Measurements from ENCODE around the gene RAC2. TPM values are rescaled to one million over a fixed set of nuclear protein-coding genes. Genes with fewer than 3 reads are reported as not detected.

The RAC2 gene
- total and polyA plus RNA-seq, 4 donors, result 16.7 to 217 (median 55.2) TPM

GRCh38 chr22:37279331-37280181 is 35.5 kb upstream of the RAC2 start:
- Histone ChIP-seq H3K4me1 (ENCODE audit: control insufficient read depth in 5 of 5, insufficient read depth in 5 of 5, low read length in 5 of 5) (peaks cover 0 to 3% (median 0%) of the 10 kb centered on the region in 5 donors), H3K27ac (ENCODE audit: low read depth in 1 of 2, low read length in 1 of 2) (no peak overlapping the region), H3K9me3 (ENCODE audit: control insufficient read depth in 4 of 4, insufficient read depth in 3 of 4, low read length in 3 of 4) (peaks cover 0 to 4% (median 0%) of the 10 kb centered on the region in 4 donors), H3K27me3 (ENCODE audit: control insufficient read depth in 3 of 3, insufficient read depth in 3 of 3, low read length in 2 of 3) (no peaks in the 10 kb centered on the region), H3K36me3 (ENCODE audit: control insufficient read depth in 4 of 4, insufficient read depth in 4 of 4, low read length in 4 of 4) (no peaks in the 10 kb centered on the region), H3K9ac (ENCODE audit: insufficient read depth in 1 of 2, low read length in 2 of 2) (no peak overlapping the region), H3K4me3 (no peak overlapping the region)
- no peak for ATAC-seq (ENCODE audit: insufficient read depth, low FRiP score)
- WGBS, 2 donors, result 62 to 69% methylated on average over 17 of the region's 17 CpGs
- TF ChIP-seq CTCF (IDR thresholded peaks at IDR 0.05; ENCODE audit: control extremely low read depth, extremely low read depth), result no peak
- DNase-seq, result no peak

DNA sequence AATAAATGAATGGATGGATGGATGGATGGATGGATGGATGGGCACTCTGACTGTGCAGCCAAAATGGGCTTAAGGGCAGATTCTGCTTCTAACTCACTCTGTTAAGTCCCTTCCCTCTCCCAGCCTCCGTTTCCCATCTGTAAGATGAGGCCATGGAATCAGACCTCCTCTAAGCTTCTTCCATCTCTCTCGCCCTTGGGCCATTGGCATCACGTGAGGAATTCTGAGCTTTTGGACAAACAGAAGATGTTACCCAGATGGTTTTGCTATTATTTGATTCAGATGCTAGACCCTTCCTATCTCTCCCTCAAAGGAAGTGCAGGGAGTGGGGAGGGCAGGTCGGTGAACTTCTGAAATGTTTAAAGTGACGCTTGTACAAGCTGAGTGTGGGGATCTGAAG is 34.2 kb upstream of the RAC2 start:
- 63 to 70% methylated on average over 5 of the region's 5 CpGs for WGBS, 2 donors
- Histone ChIP-seq H3K27me3 (ENCODE audit: control insufficient read depth in 3 of 3, insufficient read depth in 3 of 3, low read length in 2 of 3) (no peaks in the 10 kb centered on the region), H3K36me3 (ENCODE audit: control insufficient read depth in 4 of 4, insufficient read depth in 4 of 4, low read length in 4 of 4) (no peaks in the 10 kb centered on the region), H3K4me1 (ENCODE audit: control insufficient read depth in 5 of 5, insufficient read depth in 5 of 5, low read length in 5 of 5) (peaks cover 0 to 3% (median 0%) of the 10 kb centered on the region in 5 donors), H3K9me3 (ENCODE audit: control insufficient read depth in 4 of 4, insufficient read depth in 3 of 4, low read length in 3 of 4) (peaks cover 0 to 4% (median 0%) of the 10 kb centered on the region in 4 donors), H3K9ac (ENCODE audit: insufficient read depth in 1 of 2, low read length in 2 of 2) (no peak overlapping the region), H3K27ac (ENCODE audit: low read depth in 1 of 2, low read length in 1 of 2) (no peak overlapping the region), H3K4me3 (no peak overlapping the region)
- ATAC-seq (ENCODE audit: insufficient read depth, low FRiP score) (no peak), DNase-seq (no peak)
- no peak for TF ChIP-seq CTCF (IDR thresholded peaks at IDR 0.05; ENCODE audit: control extremely low read depth, extremely low read depth)

DNA sequence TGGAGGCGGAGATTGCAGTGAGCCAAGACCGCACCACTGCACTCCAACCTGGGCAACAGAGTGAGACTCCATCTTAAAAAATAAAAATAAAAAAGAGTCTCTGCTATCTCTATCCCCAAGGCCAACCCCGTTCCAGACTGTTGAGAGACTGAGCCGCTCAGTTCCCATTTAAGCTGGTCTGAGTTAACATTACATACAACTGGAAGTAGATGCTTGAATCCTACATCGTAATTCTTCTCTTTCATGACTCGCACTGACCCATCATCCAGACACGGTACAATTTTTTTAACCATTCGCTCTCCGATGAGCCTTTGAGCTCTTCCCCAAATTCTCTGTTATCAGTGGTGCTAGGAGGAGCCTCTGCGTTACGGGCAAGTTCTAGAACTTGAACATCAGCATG is 33.3 kb upstream of the RAC2 start:
- Histone ChIP-seq H3K9ac (ENCODE audit: insufficient read depth in 1 of 2, low read length in 2 of 2) (no peak overlapping the region), H3K9me3 (ENCODE audit: control insufficient read depth in 4 of 4, insufficient read depth in 3 of 4, low read length in 3 of 4) (peaks cover 0 to 4% (median 0%) of the 10 kb centered on the region in 4 donors), H3K4me1 (ENCODE audit: control insufficient read depth in 5 of 5, insufficient read depth in 5 of 5, low read length in 5 of 5) (peaks cover 0 to 3% (median 0%) of the 10 kb centered on the region in 5 donors), H3K4me3 (no peak overlapping the region), H3K36me3 (ENCODE audit: control insufficient read depth in 4 of 4, insufficient read depth in 4 of 4, low read length in 4 of 4) (no peaks in the 10 kb centered on the region), H3K27ac (ENCODE audit: low read depth in 1 of 2, low read length in 1 of 2) (no peak overlapping the region), H3K27me3 (ENCODE audit: control insufficient read depth in 3 of 3, insufficient read depth in 3 of 3, low read length in 2 of 3) (no peaks in the 10 kb centered on the region)
- 84 to 89% methylated on average over 11 of the region's 11 CpGs for WGBS, 2 donors
- TF ChIP-seq CTCF (IDR thresholded peaks at IDR 0.05; ENCODE audit: control extremely low read depth, extremely low read depth), result no peak
- DNase-seq, result no peak
- no peak for ATAC-seq (ENCODE audit: insufficient read depth, low FRiP score)

Data from lung (tissue), 12 donors.